MM.1S (cell line): Measurements from ENCODE around the gene AKR1C3.

Experiments
- CTCF ChIP-seq: fragments of 300-600 bp; sonication (generic); IDR thresholded peaks from 2 replicates; pipeline ENCODE4 v1.5.1; 2016; ENCODE audit warnings: antibody characterized with exemption, low read length, mixed read lengths
- EZH2 ChIP-seq: fragments of 300-600 bp; sonication (generic); optimal IDR thresholded peaks from 2 replicates; pipeline ENCODE3; 2017; ENCODE audit warnings: low read depth, mild to moderate bottlenecking, antibody characterized with exemption, low read length, mixed read lengths

GRCh38 chr10:5117026-5117425, 22.8 kb downstream of the AKR1C3 start:
- TF ChIP-seq CTCF (no peak), EZH2 (no peak)
